HL-60 (cell line): Measurements from ENCODE around the gene CNR1.

Source experiments
- CTCF ChIP-seq: IDR thresholded peaks from one replicate; pipeline ENCODE4 v1.5.1; 2011; ENCODE audit warnings: low read length, control low read depth, inconsistent platforms; ENCODE audit not compliant: insufficient read depth
- GABPA ChIP-seq: IDR thresholded peaks from 2 replicates; pipeline ENCODE4 v1.6.1; 2012; ENCODE audit warnings: low read depth
- POLR2AphosphoS5 ChIP-seq: IDR thresholded peaks from 2 replicates; pipeline ENCODE4 v1.6.1; 2012; ENCODE audit warnings: low read depth
- REST ChIP-seq: IDR thresholded peaks from 2 replicates; pipeline ENCODE4 v1.6.1; 2012; ENCODE audit warnings: low read depth; ENCODE audit not compliant: insufficient replicate concordance
- SPI1 ChIP-seq: IDR thresholded peaks from 2 replicates; pipeline ENCODE4 v1.6.1; 2012; ENCODE audit warnings: low read depth, mild to moderate bottlenecking, borderline replicate concordance

GRCh38 chr6:88143421-88144157, 22.6 kb downstream of the CNR1 start:
- TF ChIP-seq GABPA, result no peak
- TF ChIP-seq CTCF, result no peak
- no peak for TF ChIP-seq POLR2AphosphoS5
- TF ChIP-seq REST, result no peak
- TF ChIP-seq SPI1, result no peak
